DOHH2 (cell line): ENCODE results near the gene UBASH3A.

Source experiments
- H3F3A ChIP-seq: fragments of 200-600 bp; sonication (generic), shearing (Covaris generic); 2 replicates; pipeline ENCODE4 v1.6.0; 2016; ENCODE audit warnings: antibody characterized with exemption, mild to moderate bottlenecking; ENCODE audit not compliant: control insufficient read depth, insufficient read depth
- H3K27ac ChIP-seq: fragments of 200-600 bp; sonication (generic); 2 replicates; pipeline ENCODE4 v1.5.1; 2014; ENCODE audit warnings: low read depth, mild to moderate bottlenecking, low read length, moderate library complexity
- H3K27me3 ChIP-seq: fragments of 200-600 bp; sonication (generic); 2 replicates; pipeline ENCODE4 v1.6.1; 2014; ENCODE audit warnings: mild to moderate bottlenecking, low read length, mixed read lengths; ENCODE audit not compliant: control insufficient read depth
- H3K36me3 ChIP-seq: fragments of 200-600 bp; sonication (generic); 2 replicates; pipeline ENCODE4 v1.6.1; 2014; ENCODE audit warnings: mild to moderate bottlenecking, low read length, moderate library complexity, mixed read lengths; ENCODE audit not compliant: control insufficient read depth
- H3K4me1 ChIP-seq: fragments of 200-600 bp; sonication (generic); 2 replicates; pipeline ENCODE4 v1.6.1; 2014; ENCODE audit warnings: mild to moderate bottlenecking, low read length, mixed read lengths; ENCODE audit not compliant: control insufficient read depth
- H3K4me2 ChIP-seq: fragments of 200-600 bp; sonication (generic); 2 replicates; pipeline ENCODE4 v1.6.0; 2014; ENCODE audit warnings: mild to moderate bottlenecking, low read length, moderate library complexity
- H3K4me3 ChIP-seq: fragments of 200-600 bp; sonication (generic); 2 replicates; pipeline ENCODE4 v1.5.1; 2014; ENCODE audit warnings: mild to moderate bottlenecking, low read length, mixed read lengths
- H3K79me2 ChIP-seq: fragments of 200-600 bp; sonication (generic); 2 replicates; pipeline ENCODE4 v1.6.1; 2014; ENCODE audit warnings: mild to moderate bottlenecking, low read length, mixed read lengths; ENCODE audit not compliant: control insufficient read depth
- H3K9me2 ChIP-seq: fragments of 200-600 bp; sonication (generic); replicated peaks from 2 replicates; pipeline ENCODE4 v1.6.1; 2014; ENCODE audit warnings: mild to moderate bottlenecking, low read length, mixed read lengths; ENCODE audit not compliant: control insufficient read depth
- H3K9me3 ChIP-seq: fragments of 200-600 bp; sonication (generic); 2 replicates; pipeline ENCODE4 v1.6.1; 2014; ENCODE audit warnings: antibody characterized with exemption, low read length, mixed read lengths; ENCODE audit not compliant: control insufficient read depth, insufficient read depth
- H4K20me1 ChIP-seq: fragments of 200-600 bp; sonication (generic); 2 replicates; pipeline ENCODE4 v1.6.0; 2014; ENCODE audit warnings: low read depth, mild to moderate bottlenecking, antibody characterized with exemption, low read length, moderate library complexity; ENCODE audit not compliant: control insufficient read depth, insufficient read depth
- EZH2phosphoT487 ChIP-seq: fragments of 200-600 bp; sonication (generic); IDR thresholded peaks from 2 replicates; pipeline ENCODE4 v1.6.1; 2017; ENCODE audit warnings: borderline replicate concordance, mild to moderate bottlenecking, antibody characterized with exemption, low read length, moderate library complexity, mixed read lengths
- TF ChIP-seq, protein P1 (sequence below): fragments of 200-600 bp; sonication (generic); IDR thresholded peaks from one replicate; pipeline ENCODE4 v1.5.1; 2014; ENCODE audit warnings: antibody characterized with exemption, mild to moderate bottlenecking, low read depth, low read length; ENCODE audit not compliant: poor library complexity, severe bottlenecking

UBASH3A gene

DNA sequence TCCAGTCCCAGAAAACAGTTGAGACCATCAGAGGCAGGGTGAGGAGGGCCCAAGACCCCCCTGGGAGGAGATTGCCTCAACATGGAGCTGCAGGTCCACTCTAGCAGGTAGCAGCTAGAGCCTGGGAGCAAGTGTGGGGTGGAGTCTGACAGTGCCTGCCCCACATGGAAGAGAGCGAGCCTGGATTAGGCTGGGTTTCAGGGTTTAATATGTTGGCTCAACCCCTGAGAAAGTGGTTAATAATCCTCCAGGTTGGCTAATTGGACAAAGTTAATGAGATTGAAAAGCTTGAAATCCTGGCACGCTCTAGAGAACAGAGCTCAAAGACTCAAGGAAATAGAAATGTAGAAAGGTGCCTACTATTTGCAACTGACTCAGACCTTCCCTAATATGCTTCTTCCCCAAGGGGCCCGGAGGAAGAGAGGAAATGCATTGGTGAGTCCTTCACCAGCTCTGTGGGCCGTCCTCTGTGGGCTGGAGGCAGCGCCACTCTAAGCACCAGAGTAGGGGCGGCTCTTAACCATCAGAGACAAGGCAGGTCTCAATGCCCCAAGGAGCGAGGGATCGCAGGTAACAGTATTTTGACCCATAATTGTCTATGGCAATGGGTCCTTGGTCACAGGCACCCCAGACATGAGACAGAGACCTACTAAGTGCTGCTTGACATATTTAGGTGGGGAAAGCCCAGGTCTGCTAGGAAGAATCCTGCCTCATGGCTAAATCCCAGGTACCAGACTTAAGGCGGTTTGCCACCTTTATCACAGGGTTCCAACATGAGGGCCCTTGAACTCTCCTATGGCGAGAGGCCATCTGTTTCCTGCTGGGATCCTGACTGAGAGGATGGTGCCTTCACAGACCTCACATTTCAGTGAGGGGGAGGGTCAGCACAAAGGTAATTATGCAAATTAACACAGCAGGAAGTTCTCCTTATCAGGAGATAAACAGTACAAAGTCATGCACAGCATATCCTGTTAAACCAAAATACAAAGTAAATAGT, 58.5 kb downstream of the UBASH3A start:
- no peaks in the 10 kb centered on the region for H3K9me2 ChIP-seq
- TF ChIP-seq, protein P1, sequence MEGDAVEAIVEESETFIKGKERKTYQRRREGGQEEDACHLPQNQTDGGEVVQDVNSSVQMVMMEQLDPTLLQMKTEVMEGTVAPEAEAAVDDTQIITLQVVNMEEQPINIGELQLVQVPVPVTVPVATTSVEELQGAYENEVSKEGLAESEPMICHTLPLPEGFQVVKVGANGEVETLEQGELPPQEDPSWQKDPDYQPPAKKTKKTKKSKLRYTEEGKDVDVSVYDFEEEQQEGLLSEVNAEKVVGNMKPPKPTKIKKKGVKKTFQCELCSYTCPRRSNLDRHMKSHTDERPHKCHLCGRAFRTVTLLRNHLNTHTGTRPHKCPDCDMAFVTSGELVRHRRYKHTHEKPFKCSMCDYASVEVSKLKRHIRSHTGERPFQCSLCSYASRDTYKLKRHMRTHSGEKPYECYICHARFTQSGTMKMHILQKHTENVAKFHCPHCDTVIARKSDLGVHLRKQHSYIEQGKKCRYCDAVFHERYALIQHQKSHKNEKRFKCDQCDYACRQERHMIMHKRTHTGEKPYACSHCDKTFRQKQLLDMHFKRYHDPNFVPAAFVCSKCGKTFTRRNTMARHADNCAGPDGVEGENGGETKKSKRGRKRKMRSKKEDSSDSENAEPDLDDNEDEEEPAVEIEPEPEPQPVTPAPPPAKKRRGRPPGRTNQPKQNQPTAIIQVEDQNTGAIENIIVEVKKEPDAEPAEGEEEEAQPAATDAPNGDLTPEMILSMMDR: no peak
- TF ChIP-seq EZH2phosphoT487: no peak
- no peaks in the 10 kb centered on the region for H3K9me3 ChIP-seq
- H3K4me3 ChIP-seq: peak overlapping the region; percentile 64
- 0 out of 2 replicates have a peak, but pooled peaks cover 3% of the 10 kb centered on the region for H3K79me2 ChIP-seq
- no peaks in the 10 kb centered on the region for H3K27me3 ChIP-seq
- H3F3A ChIP-seq: peaks cover 27% of the 10 kb centered on the region
- peaks cover 78% of the 10 kb centered on the region for H3K4me1 ChIP-seq
- no peaks in the 10 kb centered on the region for H3K36me3 ChIP-seq
- peak overlapping the region; percentile 95 for H3K27ac ChIP-seq
- no peaks in the 10 kb centered on the region for H4K20me1 ChIP-seq
- H3K4me2 ChIP-seq: peak overlapping the region; percentile 79

GRCh38 chr21:42463861-42464515, 60.3 kb downstream of the UBASH3A start:
- Histone ChIP-seq H3K9me2 (no peaks in the 10 kb centered on the region), H4K20me1 (no peaks in the 10 kb centered on the region), H3F3A (peaks cover 27% of the 10 kb centered on the region), H3K36me3 (no peaks in the 10 kb centered on the region), H3K27ac (peak overlapping the region; percentile 95), H3K4me3 (peak overlapping the region; percentile 64), H3K27me3 (no peaks in the 10 kb centered on the region), H3K4me2 (peak overlapping the region; percentile 42), H3K4me1 (peaks cover 87% of the 10 kb centered on the region), H3K9me3 (no peaks in the 10 kb centered on the region), H3K79me2 (0 out of 2 replicates have a peak, but pooled peaks cover 3% of the 10 kb centered on the region)
- TF ChIP-seq, protein P1: no peak
- TF ChIP-seq EZH2phosphoT487: no peak

DNA sequence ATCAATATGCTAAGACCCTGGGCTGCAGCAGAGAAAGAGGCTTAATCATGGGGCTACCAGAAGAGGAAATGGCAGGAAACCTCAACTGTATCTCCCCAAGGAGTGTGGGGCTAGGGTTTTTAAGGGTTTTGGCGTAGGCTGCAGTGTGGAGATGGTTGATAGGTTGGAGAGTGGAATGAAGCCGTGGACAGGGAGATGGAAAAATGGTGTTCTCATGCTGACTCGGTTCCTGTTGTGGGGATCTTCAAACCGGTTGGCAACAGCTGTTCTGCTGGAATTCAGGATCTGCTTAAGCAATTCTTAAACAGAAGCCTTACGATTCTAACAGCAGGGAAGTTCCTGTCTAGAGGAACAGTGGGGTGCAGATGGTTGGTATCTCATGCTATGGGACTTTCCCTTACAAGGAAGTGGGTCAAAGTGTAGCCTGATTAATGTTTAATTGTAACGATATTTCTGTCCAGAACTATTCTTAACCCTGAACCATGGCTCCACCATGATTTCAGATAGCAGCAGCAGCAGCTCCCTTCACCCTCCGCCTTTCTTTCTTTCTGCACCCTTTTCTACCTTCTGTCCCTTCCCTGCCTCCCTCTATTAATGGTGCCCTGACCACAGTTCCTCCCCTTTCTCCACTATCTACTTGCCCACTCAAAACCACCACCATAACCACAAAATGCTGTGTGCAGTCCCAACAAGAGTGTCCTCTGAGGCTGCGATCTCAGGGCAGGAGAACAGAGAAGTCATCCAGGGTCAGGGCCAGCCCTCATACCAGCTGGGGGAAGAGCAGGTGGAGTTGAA, 61.5 kb downstream of the UBASH3A start:
- Histone ChIP-seq H3K9me2 (no peaks in the 10 kb centered on the region), H3K9me3 (no peaks in the 10 kb centered on the region), H3K4me1 (peaks cover 82% of the 10 kb centered on the region), H3K4me2 (peak overlapping the region; percentile 65), H3K4me3 (peak overlapping the region; percentile 42), H3K27me3 (no peaks in the 10 kb centered on the region), H3K79me2 (0 out of 2 replicates have a peak, but pooled peaks cover 3% of the 10 kb centered on the region), H4K20me1 (no peaks in the 10 kb centered on the region), H3F3A (peaks cover 18% of the 10 kb centered on the region), H3K36me3 (no peaks in the 10 kb centered on the region), H3K27ac (peak overlapping the region; percentile 32)
- TF ChIP-seq, protein P1: no peak
- TF ChIP-seq EZH2phosphoT487: no peak
